Activated CD4-positive, CD25-positive, alpha-beta regulatory T cell (primary cell): ENCODE measurements around the gene STARD13.

Source experiments
- DNase-seq, 4 experiments: peaks; one replicate each; lab custom pipeline; 2025; lab: John Stamatoyannopoulos, UW

STARD13 gene

DNA sequence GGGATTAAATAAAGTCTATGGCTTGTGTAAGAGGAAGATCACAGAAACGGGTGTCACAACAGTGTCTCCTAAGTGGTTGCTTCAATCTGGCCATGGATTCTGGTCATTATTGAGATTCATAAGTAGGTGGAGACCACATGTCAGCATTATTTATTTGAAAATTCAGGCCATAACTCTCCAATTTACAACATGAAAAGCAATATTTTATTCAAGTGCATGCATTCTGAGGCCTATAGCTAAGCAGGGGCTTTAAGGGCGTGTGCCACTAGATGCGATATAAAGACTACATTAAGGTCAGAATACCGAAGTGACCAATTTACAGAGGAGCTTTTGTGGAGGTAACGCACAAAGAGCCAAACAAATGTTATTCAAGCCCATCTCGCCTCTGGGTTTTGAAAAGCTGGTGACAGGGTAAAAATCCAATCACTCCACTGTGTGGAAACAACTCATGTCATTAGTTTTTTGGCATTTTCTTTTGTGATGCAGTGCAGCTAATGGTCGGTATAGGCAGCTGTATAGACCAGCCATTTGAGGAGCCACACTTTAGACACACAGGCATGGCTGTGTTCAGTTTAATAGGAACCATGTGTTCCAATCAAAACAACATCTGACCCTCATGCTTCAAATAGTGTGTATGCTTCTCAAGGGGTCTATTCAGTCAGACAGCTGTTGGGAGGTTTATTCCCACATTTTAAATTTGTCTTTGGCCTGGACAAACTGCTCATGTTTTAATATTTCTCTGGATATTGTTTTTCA, 145.6 kb downstream of the STARD13 start:
- no peak for DNase-seq

DNA sequence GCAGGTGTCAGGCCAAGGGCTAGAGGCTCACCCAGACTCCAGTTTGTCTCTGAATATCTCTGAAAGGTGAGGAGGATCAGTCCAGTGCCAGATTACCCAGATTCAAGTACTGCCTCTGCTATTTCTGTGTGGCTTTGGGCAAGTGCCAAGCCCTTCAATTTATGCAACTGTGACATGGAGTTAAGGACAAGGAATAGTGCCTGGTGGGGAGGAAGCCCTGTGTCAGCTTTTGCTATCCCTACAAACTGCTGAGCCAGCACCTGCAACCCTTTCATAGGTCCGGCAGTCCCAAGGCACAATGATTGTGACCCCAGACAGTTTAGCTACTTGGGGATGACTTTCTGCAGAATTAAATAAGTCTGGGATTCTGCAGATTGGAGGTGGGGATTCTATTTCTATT, 146.4 kb downstream of the STARD13 start:
- no peak for DNase-seq

DNA sequence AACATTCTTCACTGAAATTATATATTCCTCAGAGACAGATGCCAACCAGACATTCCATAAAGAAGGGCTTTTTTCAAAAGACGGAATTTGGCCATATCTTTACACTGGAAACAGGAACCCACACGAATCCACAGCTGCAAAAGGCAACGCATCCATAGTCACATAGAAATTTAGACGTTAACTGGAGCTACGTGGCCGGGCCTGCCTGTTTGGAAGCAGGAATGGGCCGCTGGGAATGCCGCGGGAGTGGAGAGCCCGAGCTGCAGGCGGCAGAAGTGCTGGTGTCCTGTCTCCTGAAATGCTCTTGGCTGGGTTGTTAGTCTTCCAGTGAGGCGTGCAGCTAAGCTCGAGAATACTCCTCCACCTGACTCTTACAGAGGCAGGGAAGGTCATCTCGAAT, 147.1 kb downstream of the STARD13 start:
- DNase-seq = no peak

DNA sequence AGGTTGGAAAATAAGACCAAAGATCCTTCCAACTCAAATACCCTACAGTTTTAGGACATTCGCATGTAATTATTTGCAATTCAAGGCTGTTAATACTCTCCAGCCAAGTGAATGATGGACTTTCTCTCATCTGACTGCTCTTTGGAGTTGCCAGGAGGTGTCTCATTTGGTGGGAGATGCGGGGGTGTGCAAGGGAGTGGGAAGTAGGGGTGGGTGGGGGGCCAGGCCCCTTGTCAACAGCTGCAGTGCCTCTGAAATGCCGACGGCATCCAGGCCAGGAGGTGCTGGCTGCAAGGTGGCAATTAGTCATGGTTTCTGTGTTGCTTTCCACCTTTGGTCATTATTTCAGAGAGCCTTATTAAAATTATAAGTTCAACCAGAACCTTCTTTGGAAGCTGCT, 147.8 kb downstream of the STARD13 start:
- DNase-seq = no peak

DNA sequence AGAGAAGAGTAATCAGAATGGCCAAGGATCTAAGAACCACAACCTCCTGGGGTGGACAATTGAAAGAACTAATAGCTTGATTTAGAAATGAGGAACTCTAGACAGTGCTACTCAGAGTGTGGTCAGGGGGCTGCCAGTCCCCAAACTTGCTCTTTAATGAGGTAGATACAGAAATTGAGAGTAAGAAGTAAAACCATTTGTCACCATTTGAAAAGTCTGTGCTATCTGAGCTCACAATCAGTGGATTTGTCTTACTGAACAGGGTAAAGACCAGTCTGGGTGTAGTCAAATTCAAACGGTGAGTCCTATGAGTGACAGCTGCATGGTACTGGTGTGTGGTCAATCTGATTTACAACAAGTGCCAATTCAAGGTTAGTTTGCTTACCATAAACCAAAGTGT, 150.5 kb downstream of the STARD13 start:
- no peak for DNase-seq

DNA sequence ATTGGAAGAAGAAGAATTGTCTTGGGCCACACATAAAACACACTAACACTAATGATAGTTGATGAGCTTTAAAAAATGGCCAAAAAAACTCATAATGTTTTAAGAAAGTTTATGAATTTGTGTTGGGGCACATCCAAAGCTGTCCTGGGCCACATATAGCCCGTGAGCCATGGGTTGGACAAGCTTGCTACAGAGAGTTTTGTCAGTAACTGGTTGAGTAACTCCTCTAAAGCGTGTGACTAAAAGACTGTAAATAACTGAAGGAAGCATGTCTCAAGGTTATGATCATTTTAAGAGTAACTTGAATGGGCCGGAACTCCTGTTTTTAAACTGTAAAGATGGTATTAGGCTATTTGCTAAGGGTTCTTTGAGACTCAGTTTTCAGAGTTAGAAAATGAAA, 151.3 kb downstream of the STARD13 start:
- DNase-seq = no peak

DNA sequence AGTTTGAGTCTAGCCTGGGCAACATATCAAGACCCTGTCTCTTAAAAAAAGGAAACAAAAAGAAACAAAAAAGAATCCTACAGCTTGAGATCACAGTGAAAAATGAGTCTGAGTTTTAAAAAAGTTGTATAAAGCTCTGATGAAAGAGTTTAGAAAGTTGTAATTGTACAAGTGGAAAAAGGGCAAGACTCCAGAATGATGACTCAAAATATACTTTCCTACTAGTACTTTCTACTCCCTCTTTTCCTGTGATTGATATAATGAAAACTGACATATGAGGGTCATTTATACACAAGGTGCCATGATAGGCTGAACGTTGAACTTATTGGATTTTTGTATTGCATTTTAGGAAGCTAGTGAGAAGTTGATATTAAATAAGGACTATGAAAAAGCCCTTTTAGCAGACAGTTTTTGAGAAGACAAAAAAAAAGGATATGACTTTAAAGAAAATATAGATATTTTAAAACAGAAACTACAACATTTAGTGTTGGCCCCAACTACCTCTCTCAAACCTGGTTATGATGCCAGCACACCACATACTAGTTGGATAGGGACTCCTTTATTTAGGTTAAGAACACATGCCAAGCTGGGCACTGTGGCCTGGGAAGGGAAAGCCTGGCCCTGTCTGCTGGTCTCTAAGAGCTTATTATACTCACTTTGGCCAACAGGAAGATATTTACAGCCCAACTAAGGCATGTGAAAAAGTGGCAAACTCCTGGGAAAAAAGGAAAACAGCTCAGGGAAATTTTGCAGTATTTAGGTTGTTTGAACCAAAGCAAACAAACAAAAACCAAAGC, 152.7 kb downstream of the STARD13 start:
- no peak for DNase-seq

DNA sequence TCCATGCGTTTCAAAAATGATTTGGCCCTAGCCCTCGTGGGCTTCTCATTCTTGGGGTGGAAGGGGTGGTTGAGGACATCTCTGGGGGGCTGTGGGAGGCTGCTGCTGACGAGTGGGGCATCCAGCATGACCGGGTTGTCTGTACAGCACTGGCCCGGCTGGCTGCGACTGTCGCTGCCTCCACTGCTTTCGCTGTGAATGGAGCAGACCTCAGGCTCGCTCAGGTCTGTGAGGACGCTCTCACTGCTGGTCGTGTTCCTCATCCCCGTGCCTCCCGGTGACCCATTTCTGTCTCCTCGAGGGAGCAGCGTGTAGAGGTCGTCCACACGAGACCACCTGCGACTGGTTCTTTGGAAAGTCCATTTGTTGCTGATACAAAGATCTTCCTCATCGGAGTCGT, 155.7 kb downstream of the STARD13 start:
- DNase-seq = no peak

DNA sequence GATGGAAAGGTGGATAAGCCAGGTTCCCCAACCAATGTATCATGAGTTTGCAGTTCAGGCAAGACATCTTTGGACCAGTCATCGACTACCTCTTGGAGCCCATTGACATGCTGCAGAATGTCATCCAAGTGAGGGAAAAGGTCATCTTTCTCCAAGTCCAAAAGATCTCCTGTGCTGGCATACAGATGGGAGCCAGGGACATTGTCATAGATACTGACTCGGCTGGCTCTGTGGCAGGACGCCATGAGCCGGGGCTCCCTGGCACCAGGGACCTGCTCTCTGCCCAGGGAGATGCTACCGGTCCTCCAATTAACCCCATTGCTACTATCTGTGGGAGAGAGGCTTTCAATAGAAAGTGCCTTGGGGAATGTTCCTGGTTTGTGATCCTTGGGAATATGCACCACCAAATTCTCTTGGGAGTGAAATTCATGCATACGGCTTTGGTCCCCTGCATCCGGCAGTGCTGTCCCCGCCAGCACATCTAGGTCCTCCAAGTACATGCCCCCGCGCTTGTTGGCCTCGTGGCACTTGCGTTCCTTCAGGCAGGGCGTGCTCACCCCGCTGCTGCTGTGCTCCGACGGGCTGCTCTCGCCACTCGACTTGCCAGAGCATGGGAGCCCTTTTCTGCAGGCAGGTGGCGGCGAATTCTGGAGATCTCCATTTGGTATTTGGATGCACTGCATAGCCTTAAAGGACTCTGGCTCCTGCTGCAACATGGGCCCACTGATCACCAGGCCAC, 156.3 kb downstream of the STARD13 start:
- DNase-seq = no peak

DNA sequence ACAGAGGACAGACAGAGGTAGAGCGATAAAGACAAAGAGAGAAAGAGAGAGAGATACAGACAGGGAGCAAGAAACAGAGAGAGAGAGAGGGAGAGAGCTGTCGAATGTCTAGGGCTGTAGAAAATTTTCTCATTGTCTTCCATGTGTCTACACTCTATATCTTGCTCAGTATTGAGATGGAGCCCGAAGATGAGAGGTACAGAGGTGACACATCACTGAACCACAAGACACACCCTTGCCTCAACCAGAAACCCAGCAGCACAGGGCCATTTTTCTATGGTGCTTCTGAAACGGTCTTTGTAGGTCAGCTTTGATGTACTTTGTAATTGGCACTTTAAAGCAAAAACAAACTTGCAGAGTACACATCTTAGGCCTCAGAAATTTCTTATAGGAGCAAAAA, 157.4 kb downstream of the STARD13 start:
- DNase-seq = no peak

DNA sequence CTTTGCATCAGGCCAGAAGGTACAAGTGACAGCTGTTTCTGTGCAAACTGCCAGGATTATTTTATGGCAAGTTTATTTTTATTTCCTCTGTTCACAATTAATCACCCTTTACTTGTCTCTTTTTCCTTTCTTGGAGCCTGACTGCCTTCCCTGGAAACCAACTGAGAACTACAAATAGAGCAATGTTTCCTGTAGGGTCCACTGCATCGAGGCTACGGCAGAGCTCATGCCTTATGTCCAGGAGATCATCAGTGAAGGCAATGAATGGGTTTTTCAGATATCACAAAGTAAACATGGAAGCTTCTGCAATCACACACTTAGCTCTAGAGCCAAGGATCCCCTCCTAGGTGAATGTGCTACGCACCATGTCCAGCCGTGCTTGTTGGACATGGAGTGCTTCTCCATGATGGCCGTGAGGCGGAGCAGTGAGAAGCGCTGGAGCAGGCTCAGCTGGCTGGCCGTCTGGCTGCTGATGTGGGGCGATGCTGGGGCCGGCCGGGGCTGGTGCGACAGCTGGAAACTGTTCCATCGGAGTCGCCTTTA, 158.5 kb downstream of the STARD13 start:
- no peak for DNase-seq

DNA sequence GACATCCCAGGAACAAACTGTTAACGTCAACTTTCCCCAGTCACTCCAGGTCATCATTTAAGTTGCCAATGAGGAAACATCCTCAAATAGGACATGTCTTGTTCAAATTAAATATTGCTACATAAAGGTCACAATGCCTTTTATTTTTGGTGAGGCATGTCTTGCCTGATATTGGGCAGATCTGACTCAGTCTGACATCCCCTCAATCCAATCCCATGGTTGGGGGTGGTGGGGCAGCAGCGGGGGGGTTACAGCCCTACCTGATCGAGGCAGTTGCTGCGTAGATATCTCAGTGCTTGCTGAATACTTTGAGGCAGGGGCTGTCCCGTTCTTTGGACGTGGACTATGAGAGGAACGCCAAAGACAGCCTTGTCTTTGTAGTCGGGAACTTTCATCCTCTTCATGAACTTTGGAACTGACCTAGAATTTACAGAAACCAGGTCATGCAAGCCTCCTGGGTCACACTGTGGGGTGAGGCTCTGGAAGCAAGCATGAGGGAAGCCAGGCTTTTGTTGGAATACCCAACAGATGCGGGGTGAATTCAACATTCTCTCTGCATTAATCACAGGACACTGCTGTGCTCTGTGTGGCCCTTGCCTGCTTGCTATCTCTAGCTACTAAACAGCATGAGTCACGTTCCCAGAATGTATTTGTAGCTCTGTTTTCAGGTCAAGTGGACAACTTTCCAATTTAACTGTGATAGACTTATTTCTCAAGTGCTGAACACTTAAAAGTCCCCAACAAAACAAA, 159.6 kb downstream of the STARD13 start:
- DNase-seq = no peak

DNA sequence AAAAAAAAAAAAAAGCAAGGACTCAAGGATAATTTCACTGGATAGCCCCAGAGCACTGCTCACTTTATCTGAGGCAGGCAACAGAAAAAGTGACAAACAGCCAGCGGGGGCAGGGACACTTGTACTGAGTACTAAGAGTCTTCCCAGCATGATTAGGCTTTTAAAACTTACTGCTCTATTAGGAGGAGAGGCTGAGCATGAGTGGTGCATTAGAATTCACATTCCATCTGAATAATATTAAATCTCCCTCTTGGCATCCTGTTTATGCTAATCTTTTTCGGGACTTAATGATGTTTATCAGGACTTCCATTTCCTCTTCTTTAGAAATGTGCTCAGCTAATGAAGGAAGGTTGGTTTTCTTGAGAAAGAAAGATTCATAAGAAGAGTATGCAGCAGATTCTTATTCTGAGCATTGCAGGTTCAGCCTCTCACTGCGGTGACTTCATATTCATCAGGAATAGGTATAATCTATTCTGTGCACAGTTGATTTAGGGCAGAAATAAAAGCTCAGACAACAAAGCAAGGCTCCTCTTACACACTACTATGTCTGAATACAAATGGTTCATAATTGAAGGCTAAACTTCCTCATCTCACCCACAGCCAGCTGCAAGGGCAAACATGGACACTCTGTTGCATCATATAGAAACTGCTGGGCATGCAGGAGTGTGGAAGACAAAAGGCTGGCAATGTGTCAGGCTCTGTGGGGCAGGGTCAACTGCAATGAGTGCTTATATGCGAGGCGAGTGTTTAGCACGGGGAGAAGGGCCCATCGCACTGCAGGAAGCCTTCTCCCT, 162.3 kb downstream of the STARD13 start:
- DNase-seq = no peak

DNA sequence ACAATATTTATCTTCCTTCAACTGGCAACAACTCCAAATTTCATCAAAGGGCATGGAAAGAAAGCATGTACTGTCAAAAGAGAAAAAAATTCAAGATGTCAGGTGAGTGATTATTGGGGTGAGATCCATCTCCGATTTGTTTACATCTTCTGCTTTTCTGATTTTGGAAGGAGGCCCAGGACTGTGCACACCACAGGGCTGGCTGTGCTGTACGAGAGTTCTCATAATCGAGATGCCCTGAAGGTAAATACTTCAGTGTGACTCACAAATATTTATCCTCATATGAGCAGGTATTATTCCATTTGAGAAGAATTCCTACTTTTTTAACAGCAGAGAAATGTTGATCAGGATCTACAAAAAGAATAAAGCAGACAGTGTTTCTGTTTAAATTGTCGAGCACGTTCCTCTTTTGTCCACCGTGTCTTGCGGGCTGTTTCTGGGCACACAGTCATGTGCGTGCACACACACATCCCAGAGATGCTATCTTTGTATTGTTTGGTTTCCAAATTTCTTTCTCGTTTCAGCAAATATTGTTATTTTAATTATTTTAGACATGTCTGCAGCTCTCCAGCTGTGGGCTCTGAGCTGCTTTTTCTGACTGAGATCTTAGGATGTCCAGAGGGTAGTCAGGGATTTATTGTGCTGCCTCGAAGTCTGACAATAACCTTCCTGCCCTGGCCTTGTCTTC, 165.6 kb downstream of the STARD13 start:
- DNase-seq = no peak

DNA sequence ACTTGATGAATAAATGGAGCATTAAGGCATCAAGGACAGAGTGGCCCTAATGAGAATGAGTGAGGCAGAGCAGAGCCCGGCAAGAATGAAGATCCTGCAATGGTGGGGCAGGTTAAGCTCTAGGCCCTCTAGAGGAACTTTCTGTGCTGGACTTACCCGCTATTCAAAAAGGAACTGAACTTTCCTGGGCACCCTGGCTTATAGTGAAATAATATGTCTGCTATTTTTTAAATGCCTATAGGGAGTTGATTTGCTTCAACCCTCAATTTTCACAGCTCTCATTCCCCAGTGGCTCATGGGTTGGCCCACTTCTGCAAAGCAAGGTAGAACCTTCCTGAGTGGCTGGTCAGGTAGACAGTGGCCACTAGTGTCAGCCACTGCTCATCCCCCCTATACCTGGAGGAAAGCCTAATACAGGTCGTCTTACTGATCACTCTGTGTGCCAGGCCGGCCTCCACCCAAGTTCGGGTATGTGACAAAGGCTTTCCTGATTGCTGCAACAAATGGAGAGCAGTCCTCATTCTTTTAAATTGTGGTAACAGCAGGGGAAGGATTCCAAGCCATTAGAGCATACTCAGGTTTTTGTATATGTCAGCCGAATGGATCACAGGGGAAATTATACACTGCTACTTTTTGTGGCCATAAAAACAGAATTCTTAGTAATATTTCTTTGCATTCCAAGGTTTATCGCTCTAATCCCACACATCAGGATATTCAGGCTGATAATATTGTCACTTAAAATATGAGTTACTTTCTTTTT, 166.4 kb downstream of the STARD13 start:
- DNase-seq = no peak

DNA sequence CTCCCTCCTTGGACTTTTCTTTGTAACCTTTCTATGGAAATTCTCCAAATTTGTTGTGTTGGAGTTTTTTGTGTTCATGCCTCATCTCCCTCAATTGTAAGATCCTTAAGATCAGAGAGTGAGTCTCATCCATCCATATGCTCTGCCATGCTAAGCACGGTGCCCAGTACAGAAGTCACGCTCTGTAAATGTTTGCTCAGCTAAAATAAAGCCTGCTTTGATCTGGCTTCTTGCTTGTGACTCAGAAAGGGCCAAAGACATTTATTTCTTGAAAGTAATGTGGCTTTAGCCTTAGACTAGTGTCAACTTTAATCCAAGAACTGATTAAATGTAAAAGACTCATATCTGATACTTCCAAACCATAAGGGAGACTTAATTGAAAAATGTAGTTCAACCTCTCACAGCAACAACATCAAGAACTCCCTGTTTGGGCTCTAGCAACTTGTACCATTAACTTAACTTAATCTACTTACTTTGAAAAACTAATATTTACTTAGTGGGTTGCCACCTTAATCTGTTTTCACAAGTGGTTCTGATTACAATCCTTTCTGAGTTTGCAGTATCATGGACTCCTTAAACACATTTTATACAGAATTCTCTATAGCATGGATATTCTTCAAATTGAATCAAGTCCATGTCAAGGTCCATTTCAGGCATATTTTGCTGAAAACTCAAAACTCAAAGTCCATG, 169.1 kb downstream of the STARD13 start:
- no peak for DNase-seq

DNA sequence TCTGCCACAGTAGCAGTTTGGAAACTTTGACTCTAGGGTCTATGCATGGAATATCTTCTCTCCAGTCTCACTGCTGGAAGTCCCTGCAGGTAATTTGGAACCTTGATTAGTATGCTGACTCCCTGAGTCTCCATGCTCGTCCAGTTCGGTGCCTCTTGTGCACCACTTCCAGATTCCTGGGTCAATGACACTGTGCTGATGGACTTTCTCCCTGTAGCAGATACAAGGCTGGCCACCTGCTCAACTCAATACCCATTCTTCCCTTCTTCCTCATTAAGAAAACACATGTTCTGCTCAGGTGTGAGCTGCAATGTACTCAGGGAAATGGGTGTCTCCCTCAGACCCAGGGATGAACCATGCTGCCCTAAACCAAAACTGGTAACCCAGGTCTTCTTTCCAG, 170.3 kb downstream of the STARD13 start:
- DNase-seq = no peak

DNA sequence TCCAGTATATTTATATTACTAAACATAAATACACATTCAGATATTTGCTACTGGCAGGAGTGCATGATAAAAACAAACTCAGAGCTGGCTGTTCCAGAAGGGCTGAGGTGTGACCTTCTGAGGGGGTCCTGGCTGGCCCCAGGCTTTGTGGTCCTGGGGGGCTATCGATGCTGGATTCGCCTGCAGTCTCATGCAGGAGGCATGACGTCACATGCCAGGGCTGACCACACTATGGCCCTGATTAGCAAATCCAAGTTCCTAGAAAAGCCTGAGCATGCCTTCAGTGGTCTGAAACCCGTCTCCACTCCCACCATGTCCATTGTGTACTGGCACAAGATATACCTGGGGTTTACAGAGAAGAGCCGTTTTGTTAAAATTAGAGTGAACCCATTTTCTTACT, 171.4 kb downstream of the STARD13 start:
- DNase-seq = no peak

DNA sequence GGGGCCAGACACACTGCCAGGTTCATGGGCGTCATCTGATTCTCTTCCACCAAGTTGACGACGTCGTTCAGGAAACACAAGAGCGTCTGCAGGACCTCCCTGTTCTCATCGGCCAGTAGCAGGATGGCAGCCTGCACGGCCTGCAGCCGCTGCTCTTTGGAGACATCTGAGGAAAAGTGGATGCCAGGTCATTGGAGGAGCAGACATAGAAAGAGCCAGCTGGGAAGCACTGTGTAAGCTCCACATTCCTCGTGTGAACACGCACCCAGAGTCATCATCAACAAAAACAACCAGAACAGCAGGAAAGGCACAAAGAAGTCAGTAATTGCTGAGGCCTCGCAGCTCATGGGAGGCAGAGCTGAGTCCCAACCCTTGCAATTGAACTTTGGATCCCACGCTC, 172.8 kb downstream of the STARD13 start:
- no peak for DNase-seq
